HG03575 (cell line): Measurements from ENCODE around the gene EPN1.
A peak's percentile ranks its signal among the peaks of the same experiment; 100 is the strongest.

ENCODE experiments used
- ATAC-seq: cut with Tn5 transposase; IDR thresholded peaks from one replicate; pipeline ENCODE4 v1.9.1; 2021; ENCODE audit not compliant: unreplicated experiment, insufficient number of reproducible peaks, low FRiP score; ENCODE audit errors: extremely low read depth

Gene EPN1

GRCh38 chr19:55674459-55674840, 576 bp upstream of the EPN1 start:
- ATAC-seq, result no peak

- no peak for ATAC-seq
These were observed 782 bp downstream of the EPN1 start for GRCh38 chr19:55675661-55676354.

GRCh38 chr19:55676383-55676782, 1.4 kb downstream of the EPN1 start:
- ATAC-seq, result no peak

- no peak for ATAC-seq
These were observed 2.0 kb downstream of the EPN1 start for GRCh38 chr19:55676889-55677505.

GRCh38 chr19:55677572-55678028, 2.6 kb downstream of the EPN1 start:
- no peak for ATAC-seq

- ATAC-seq, result peak; percentile 45
These were observed 3.2 kb downstream of the EPN1 start for GRCh38 chr19:55678121-55678671.

- no peak for ATAC-seq
These were observed 4.6 kb downstream of the EPN1 start for GRCh38 chr19:55679343-55680257.

- ATAC-seq, result no peak
These were observed 5.5 kb downstream of the EPN1 start for GRCh38 chr19:55680339-55681130.

- no peak for ATAC-seq
These were observed 6.4 kb downstream of the EPN1 start for GRCh38 chr19:55681131-55682092.

GRCh38 chr19:55683449-55684261, 8.6 kb downstream of the EPN1 start:
- no peak for ATAC-seq

- no peak for ATAC-seq
These were observed 10.1 kb downstream of the EPN1 start for GRCh38 chr19:55684946-55685681.

- no peak for ATAC-seq
These were observed 10.8 kb downstream of the EPN1 start for GRCh38 chr19:55685776-55686175.

GRCh38 chr19:55686311-55687050, 11.5 kb downstream of the EPN1 start:
- ATAC-seq, result no peak

- no peak for ATAC-seq
These were observed 12.5 kb downstream of the EPN1 start for GRCh38 chr19:55687281-55688201.
